Esophagus (tissue), 2 donors: ENCODE data around the gene GRIK5. TPM values are rescaled to one million over a fixed set of nuclear protein-coding genes. Genes with fewer than 3 reads are reported as not detected.
"Not testable (repeated sequence)": the region's sequence is repeated elsewhere in the genome, so short reads cannot be mapped to it uniquely, and the experiment has no call there.

Source experiments
- H3K27ac ChIP-seq, 2 donors: one replicate each; pipeline ENCODE4 v1.5.1; 2013; ENCODE audit warnings: low read depth in 2 of 2, mild to moderate bottlenecking in 2 of 2, inconsistent platforms in 1 of 2, low read length in 1 of 2, moderate library complexity in 1 of 2
- H3K27me3 ChIP-seq, 2 donors: one replicate each; pipeline ENCODE4 v1.6.1; 2013; ENCODE audit warnings: low read length in 2 of 2, control low read depth in 1 of 2, mild to moderate bottlenecking in 1 of 2; ENCODE audit not compliant: insufficient read depth in 2 of 2, control insufficient read depth in 1 of 2
- H3K36me3 ChIP-seq, 2 donors: one replicate each; pipeline ENCODE4 v1.6.1; 2013; ENCODE audit warnings: low read length in 1 of 2; ENCODE audit not compliant: control insufficient read depth in 2 of 2, insufficient read depth in 2 of 2
- H3K4me1 ChIP-seq, 2 donors: one replicate each; pipeline ENCODE4 v1.6.1; 2013; ENCODE audit warnings: low read length in 1 of 2; ENCODE audit not compliant: control insufficient read depth in 2 of 2, insufficient read depth in 2 of 2
- H3K4me3 ChIP-seq, 2 donors: one replicate each; pipeline ENCODE4 v1.5.1; 2013; ENCODE audit warnings: low read length in 2 of 2, mild to moderate bottlenecking in 2 of 2, low read depth in 1 of 2, moderate library complexity in 1 of 2
- H3K9me3 ChIP-seq, 2 donors: one replicate each; pipeline ENCODE4 v1.6.1; 2013; ENCODE audit warnings: mild to moderate bottlenecking in 2 of 2, low read depth in 1 of 2, low read length in 1 of 2, moderate library complexity in 1 of 2; ENCODE audit not compliant: control insufficient read depth in 2 of 2, insufficient read depth in 1 of 2
- WGBS, 2 donors: extraction: QIAGEN DNeasy Blood & Tissue Kit; methylation state at CpG; one replicate each; pipeline ENCODE4 v1.1.7; 2013; 5-methylcytosine and 5-hydroxymethylcytosine counted together
- polyA plus RNA-seq, 2 donors: library from polyadenylated mRNA; stranded (reverse); fragments of 200-250 nt; gene quantifications; one replicate each; pipeline ENCODE4 v1.2.3, GENCODE V29; 2013
- donor health status: healthy with polysubstance abuse.
- donor health status: Bipolar disorder and iron deficiency.

GRIK5 gene
- polyA plus RNA-seq, 2 donors: 1.1 to 1.4 TPM

DNA sequence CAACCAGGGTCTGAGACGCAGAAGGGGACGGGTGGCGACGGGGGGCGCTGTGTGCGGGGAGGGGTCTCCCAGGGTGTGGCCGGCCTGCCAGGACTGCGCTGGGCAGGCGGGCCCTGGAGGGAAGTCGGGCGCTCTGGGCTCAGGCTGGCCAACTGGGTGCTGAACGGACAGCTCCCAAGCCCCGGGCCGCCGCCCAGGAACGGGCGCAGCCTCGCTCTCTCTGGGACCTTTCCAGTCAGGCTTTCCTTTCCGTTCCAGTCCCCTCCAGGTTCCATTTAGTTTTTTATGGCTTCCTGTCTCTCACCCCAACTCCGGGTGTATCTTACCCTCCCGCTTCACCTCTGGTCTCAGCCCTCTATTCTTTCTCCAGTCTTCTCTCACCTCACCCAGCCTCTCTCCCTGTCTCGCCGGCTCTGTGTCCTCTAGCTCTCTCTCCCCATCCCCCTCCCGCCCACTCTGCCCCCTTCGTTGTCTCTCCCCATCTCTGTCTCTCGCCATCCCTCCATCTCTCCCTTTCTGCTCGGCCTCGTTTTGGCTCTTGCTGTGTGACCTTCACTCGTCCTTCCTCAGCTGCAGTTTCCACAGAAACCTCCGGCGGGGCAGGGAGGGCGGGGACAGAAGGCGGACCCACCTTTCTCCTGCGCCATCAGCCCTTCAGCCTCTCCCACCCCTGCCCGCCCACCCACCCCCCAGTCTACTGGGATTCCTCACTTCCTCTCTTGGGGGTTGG, 72.7 kb downstream of the GRIK5 start:
- peaks cover 4 to 5% of the 10 kb centered on the region in 2 donors for H3K4me1 ChIP-seq
- 2 to 3% methylated on average over 31 to 35 of the region's 35 CpGs for WGBS, 2 donors
- H3K4me3 ChIP-seq: no peak overlapping the region
- peaks cover 0 to 3% of the 10 kb centered on the region in 2 donors for H3K9me3 ChIP-seq
- peaks cover 5 to 16% of the 10 kb centered on the region in 2 donors for H3K27me3 ChIP-seq
- no peak overlapping the region for H3K27ac ChIP-seq
- H3K36me3 ChIP-seq: no peaks in the 10 kb centered on the region

GRCh38 chr19:41995959-41996797, 73.8 kb downstream of the GRIK5 start:
- Histone ChIP-seq H3K27me3 (peaks cover 5 to 16% of the 10 kb centered on the region in 2 donors), H3K9me3 (peaks cover 0 to 3% of the 10 kb centered on the region in 2 donors), H3K4me3 (no peak overlapping the region), H3K36me3 (no peaks in the 10 kb centered on the region), H3K4me1 (peaks cover 4 to 5% of the 10 kb centered on the region in 2 donors), H3K27ac (no peak overlapping the region)
- WGBS, 2 donors: 41% methylated on average over 12 of the region's 12 CpGs

DNA sequence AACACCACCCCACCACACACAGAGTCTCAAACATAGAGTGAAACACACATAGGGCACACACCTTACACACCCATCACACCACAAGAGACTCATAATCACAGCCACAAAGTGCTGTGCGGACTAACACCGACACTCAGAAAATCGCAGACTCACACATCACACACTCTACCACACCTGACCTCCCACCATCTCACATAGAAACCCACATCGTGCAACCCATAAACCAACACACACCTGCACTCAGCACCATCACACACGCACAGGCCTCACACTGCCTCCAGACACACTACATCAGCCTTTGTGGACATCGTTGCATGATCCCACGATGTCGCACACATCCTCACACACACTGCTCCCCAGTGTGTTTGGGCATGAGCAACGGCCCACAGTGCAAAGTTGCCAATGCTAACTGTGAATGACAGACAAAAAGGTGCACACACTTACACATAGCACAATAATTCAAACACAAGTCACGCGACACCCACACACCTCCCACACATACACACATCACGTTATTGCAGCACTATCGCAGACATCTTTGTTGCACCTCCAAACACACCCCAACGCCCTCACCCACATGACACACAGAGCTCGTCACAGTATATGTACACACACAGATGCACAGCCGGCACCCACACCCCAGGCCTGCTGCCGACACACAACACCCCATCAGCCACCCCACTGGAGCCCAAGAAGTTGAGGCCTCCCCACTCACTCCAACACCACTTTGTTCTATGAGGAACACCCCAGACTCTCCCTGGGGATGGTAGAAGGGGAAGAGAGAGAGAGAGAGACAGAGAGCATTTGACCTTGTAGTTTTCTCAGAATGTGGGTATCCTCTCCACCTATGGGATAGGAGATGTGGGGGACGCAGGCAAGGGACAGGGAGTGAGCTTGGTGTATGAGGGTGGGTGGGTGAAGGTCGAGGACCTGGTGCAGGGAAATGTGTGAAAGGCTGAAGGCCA, 74.7 kb downstream of the GRIK5 start:
- H3K9me3 ChIP-seq: peaks cover 0 to 3% of the 10 kb centered on the region in 2 donors
- H3K4me3 ChIP-seq: no peak overlapping the region
- H3K36me3 ChIP-seq: no peaks in the 10 kb centered on the region
- 81 to 82% methylated on average over 19 of the region's 19 CpGs for WGBS, 2 donors
- no peak overlapping the region for H3K27ac ChIP-seq
- H3K27me3 ChIP-seq: peaks cover 5 to 16% of the 10 kb centered on the region in 2 donors
- H3K4me1 ChIP-seq: peaks cover 4 to 5% of the 10 kb centered on the region in 2 donors

- no peaks in the 10 kb centered on the region for H3K36me3 ChIP-seq
- 22 to 24% methylated on average over 13 of the region's 13 CpGs for WGBS, 2 donors
- no peak overlapping the region for H3K27ac ChIP-seq
- peaks cover 0 to 3% of the 10 kb centered on the region in 2 donors for H3K9me3 ChIP-seq
- peaks cover 4 to 5% of the 10 kb centered on the region in 2 donors for H3K4me1 ChIP-seq
- H3K27me3 ChIP-seq: peaks cover 4 to 12% of the 10 kb centered on the region in 2 donors
- peak overlapping the region in 1 of 2 donors; percentile 30 for H3K4me3 ChIP-seq
These were observed 75.5 kb downstream of the GRIK5 start for GRCh38 chr19:41994521-41994971.

- peak within 1 kb of the TSS; percentile 27 to 30 for H3K4me3 ChIP-seq
- H3K27ac ChIP-seq: no peak within 1 kb of the TSS
- H3K27me3 ChIP-seq: peaks cover 3 to 11% of the 10 kb centered on the region in 2 donors
- WGBS, 2 donors: 0 to 1% methylated on average over 80 to 84 of the region's 84 CpGs
- peaks cover 4 to 5% of the 10 kb centered on the region in 2 donors for H3K4me1 ChIP-seq
- H3K36me3 ChIP-seq: no peaks in the 10 kb centered on the region
- H3K9me3 ChIP-seq: no peaks in the 10 kb centered on the region
These were observed 76.2 kb downstream of the GRIK5 start, which contains the start of gene ATP1A3 for GRCh38 chr19:41993612-41994483. TSS of gene ATP1A3 (minus strand) at chr19:41994230. CDS start at chr19:41994076, 154 bp downstream.

- peaks cover 3 to 11% of the 10 kb centered on the region in 2 donors for H3K27me3 ChIP-seq
- H3K4me3 ChIP-seq, H3K27ac ChIP-seq, H3K4me1 ChIP-seq, H3K9me3 ChIP-seq, H3K36me3 ChIP-seq: not testable (repeated sequence)
- 73 to 80% methylated on average over 11 of the region's 11 CpGs for WGBS, 2 donors
These were observed 78.0 kb downstream of the GRIK5 start for GRCh38 chr19:41991925-41992569.

- Histone ChIP-seq H3K36me3 (no peaks in the 10 kb centered on the region), H3K4me1 (peaks cover 4 to 5% of the 10 kb centered on the region in 2 donors), H3K27me3 (peaks cover 0 to 9% of the 10 kb centered on the region in 2 donors), H3K27ac (no peak overlapping the region), H3K9me3 (no peaks in the 10 kb centered on the region), H3K4me3 (no peak overlapping the region)
- WGBS, 2 donors: 32 to 34% methylated on average over 15 of the region's 15 CpGs
These were observed 79.0 kb downstream of the GRIK5 start for GRCh38 chr19:41991025-41991424.

DNA sequence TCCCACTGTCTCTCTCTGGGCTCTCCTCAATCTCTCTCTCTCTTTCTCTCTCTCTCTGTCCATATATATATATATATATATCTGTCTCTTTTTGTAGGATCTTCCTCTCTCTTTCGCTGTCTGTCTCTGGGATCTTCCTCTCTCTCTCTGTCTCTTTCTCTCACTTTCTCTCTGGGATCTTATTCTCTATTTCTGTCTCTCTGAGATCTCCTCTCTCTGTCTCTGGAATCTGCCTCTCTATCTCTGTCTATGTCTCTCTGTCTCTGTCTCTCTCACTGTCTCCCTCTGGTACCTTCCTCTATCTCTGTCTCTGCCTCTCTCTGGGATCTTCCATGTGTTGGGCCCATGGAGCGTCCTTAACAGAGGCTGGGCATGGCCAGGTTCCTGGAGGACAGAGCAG, 79.4 kb downstream of the GRIK5 start:
- Histone ChIP-seq H3K27ac (no peak overlapping the region), H3K4me1 (peaks cover 4 to 5% of the 10 kb centered on the region in 2 donors), H3K36me3 (no peaks in the 10 kb centered on the region), H3K27me3 (peaks cover 0 to 5% of the 10 kb centered on the region in 2 donors), H3K9me3 (no peaks in the 10 kb centered on the region), H3K4me3 (no peak overlapping the region)
- 80% methylated on average over 2 of the region's 2 CpGs for whole genome bisulfite sequencing, 2 donors
